GM11168 (cell line): Measurements from ENCODE around the gene E2F3.

Experiments
- in situ Hi-C: fragments of 300-500 bp; cut with MboI; formaldehyde crosslinking; loops from one replicate; pipeline ENCODE4 v1.12.0; 2022; ENCODE audit warnings: low sequenced_read_pairs; ENCODE audit not compliant: unreplicated experiment

The E2F3 gene

DNA sequence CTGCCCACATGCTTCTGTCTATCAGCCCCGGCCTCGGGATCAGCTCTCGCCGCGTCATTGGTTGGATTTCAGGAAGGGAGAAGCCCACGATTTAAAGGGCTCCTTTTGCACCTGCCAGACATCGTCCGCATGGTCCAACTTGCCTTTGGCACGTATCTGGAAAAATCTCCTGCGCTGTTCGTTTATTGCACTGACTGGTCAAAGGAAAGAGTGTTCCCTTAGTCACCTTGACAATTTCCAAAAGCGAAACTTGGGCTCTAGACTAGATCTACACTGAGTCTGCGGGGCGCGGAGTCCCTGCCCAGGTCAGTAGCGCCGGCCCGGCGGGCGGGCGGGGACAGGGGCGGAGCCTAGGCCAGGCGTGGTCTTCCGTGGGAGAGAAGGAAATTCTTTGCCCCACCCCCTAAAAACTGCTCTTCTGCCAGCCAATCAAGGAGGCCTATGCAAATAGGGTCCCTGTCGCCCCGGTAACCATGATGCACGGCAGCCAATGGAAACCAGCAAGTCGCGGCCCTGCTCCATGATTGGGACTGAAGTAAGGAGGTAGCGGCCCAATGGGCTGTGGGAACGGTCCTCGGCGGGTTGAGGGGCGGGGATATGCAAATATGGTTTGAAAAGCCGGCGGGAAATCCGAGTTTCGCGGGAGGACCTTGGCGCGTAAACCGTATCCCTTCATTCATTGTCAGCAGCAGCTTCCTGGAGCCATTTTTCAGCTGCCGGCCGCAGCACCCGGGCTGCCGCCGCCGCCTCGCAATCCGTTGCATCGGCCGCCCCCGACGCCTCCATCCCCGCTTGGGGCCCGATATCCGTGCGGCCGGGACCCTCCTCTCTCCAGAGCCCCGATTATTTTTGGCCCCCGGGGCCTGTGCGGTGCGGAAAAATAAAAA, at the start of gene E2F3:
Gene E2F3, plus strand, starts transcription at position 675 of the 887 bp plus-strand sequence. CDS start 354 bp downstream, outside the sequence.
- in situ Hi-C loops: no loop called here

- in situ Hi-C loops: no loop called here
Observed at GRCh38 chr6:20352346-20352745, 49.3 kb upstream of the E2F3 start.

DNA sequence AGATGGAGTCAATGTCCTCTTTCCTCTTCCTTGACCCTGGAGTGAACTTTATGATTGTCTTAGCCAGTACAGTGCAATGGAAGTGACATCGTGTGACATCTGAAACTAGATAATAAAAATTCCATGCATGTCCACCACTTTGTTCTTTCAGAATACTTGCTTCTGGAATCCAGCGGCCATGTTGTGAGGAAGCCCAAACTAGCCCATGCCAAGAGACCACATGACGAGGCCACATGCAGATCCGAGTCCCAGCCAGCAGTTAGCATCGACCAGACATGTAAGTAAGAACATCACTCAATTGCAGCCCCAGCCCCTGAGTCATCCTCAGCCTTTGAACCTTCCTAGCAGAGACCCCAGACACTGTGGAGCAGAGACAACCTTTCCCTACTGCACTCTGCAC, 48.5 kb upstream of the E2F3 start:
- in situ Hi-C loops: no loop called here

DNA sequence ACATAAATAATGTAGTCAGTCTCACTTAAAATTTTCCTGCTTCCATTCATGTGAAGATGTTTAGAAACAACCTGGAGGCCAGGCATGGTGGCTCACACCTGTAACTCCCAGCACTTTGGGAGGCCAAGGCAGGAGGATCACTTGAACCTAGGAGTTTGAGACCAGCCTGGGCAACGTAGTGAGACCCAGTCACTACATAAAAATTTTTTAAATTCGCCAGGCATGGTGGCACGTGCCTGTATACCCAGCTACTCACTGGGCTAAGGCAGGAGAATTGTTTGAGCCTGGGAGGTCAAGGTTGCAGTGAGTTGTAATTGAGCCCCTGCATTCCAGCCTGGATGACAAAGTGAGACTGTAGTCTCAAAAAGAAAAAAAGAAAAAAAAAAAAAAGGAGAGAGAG, 47.3 kb upstream of the E2F3 start:
- in situ Hi-C loops: no loop called here

GRCh38 chr6:20360471-20361119, 41.1 kb upstream of the E2F3 start:
- in situ Hi-C loops: no loop called here

DNA sequence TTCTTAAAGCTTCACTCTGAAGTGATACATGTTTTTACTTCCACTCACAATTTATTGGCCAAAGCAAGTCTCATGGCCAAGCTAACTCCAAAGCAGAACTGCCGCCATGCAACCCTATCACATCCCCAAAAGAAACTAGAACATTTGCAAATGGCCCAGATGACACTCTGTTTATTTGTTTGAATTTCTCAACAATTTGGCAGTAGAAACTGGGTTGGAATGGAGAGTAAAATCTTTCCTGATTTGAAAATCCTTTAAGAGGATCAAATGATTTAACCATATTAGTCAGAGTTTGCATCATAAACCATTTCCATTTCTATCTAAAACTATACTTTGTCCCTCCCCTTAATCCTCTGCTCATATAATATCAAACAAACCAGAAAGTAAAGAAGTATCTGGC, 39.1 kb upstream of the E2F3 start:
- in situ Hi-C loops: no loop called here

- in situ Hi-C loops: no loop called here
Observed at GRCh38 chr6:20364327-20364726, 37.4 kb upstream of the E2F3 start.

DNA sequence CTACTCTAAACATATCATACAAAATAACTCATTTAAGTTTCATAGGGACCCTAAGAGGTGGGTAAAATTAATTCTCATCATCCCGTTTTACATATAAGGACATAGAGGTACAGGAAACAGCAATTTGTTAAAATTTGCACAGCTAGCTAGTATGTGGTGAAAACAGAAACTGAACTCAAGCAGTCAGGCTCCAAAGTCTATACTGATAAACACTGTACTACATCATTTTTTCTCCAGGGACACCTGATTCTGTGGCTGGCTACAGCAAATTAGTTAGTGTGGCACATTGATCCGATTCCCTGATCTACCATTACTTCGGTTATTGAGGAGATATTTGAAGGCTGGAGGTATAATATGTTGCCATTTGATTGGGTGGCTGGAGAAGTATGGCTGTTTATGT, 36.2 kb upstream of the E2F3 start:
- in situ Hi-C loops: no loop called here

DNA sequence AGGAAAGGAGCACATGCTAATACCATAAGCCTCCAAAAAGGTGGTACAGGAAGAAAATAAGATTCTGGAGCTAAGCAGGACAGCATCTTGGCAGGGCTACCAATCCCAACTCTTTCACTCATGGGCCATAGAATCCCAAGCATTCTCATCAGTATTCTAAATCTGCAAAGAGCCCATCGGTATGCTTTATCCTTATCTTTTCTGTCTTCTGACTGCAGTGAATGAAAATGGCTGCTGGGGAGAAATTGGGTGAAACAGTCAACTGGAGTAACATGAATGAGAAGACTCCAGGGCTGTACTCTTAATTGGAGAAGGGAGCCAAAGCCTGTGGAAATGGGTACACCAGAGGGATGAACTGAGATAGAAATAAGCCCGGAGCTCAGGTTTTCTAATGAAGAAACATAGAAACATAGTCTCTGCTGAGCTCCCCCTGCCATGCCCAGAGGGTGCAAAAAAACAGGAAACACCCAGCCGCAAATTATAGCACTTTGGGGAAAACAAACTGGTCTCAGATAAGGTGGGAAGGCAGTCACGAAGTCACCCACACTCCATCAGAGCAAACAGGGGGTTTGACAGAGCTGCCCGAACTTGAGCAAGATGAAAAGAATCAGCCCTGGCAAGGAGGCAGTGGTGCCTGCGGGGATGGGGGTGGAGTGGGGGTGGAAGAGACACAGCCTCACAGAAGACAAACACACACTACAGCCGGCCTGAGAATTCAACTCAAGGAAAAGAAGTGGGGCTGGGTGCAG, 35.4 kb upstream of the E2F3 start:
- in situ Hi-C loops: no loop called here

DNA sequence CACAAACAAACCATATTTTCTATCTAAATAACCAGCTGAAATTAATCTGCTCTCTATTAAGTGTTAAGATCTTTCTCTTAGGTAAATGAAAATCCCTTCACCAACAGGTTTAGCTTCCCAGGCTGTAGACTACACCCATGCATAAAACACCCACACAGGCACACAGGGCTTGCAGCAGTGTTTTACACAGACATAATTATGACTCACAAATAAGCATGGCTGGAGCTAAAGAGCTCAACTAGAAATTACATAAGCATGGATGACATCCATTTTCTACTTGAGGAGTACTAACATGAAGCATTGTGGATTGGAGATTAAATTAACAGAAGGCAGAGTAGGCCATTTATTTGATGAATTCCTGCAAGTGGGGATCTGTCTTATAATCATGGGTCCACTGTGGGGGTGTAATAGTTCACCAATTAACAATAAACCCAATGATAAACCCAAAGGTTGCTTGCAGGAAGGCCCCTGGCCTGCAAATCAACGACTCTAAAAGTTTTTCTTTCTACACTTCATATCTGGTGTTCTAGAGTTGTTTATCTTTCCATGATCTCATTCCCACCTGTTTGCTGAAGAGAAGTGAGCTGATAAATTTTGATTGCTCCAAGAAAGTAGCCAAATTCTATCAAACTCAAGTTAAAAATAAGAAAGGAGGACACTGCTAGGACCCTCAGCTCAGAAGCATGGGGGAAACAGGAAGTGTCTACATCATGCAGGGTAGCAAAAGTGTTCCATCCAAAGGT, 33.8 kb upstream of the E2F3 start:
- in situ Hi-C loops: no loop called here

DNA sequence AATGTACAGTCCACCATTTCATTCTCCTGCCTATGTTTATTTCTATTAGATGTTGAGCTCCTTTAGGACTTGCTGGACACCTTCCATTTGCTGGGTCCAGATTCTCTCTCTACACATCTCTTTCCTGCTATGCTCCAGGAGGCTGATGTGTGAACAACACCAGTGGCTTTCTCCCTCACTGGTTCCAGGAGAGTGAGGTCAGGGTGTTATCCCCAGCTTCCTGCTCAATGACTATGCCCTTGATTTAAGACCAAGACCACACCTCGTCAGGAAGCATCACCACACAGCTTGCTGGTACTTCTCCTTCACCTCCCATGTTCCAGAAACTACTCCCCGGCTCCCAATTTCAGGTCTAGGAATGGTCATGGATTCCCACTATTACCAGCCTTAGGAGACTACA, 31.3 kb upstream of the E2F3 start:
- in situ Hi-C loops: no loop called here

- in situ Hi-C loops: no loop called here
Observed at GRCh38 chr6:20370801-20371200, 30.9 kb upstream of the E2F3 start.

- in situ Hi-C loops: no loop called here
Observed at GRCh38 chr6:20375436-20375835, 26.2 kb upstream of the E2F3 start.

DNA sequence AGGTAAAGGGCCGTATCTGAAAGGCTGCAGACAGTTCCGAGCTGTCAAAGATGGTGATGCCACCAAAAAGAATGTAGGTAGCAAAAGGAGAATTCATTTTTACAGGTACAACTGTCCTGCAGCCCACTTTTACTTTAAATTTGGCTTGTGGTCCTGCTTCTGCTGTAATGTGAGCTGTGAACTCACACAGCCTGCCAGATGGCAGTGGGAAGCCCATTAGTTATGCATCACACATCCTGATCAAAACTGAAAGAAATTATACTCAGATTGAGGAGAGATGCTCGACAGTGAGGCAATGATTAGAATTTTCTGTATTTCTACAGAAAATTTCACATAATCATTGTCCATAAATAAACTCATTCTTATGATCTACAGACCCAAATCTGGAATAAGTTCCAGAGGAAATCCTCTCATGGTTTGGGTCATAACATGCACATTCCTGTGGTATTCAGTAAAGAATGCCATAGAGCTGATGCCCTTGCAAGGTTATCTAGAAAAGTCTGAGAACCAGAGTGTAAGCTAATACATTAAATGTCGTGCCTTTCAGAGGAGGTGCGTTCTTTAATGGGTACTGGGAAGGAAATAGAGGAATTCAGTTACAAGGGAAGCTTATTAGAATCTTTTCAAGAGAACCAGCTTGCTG, 23.9 kb upstream of the E2F3 start:
- in situ Hi-C loops: no loop called here

GRCh38 chr6:20379231-20379630, 22.4 kb upstream of the E2F3 start:
- in situ Hi-C loops: no loop called here

GRCh38 chr6:20386218-20386617, 15.5 kb upstream of the E2F3 start:
- in situ Hi-C loops: no loop called here

- in situ Hi-C loops: no loop called here
Observed at GRCh38 chr6:20389066-20389465, 12.6 kb upstream of the E2F3 start.

GRCh38 chr6:20393297-20393696, 8.4 kb upstream of the E2F3 start:
- in situ Hi-C loops: no loop called here

GRCh38 chr6:20399518-20399917, 2.2 kb upstream of the E2F3 start:
- in situ Hi-C loops: no loop called here
